Measurements from ENCODE around the gene ZP2.
"Not testable (repeated sequence)": the region's sequence is repeated elsewhere in the genome, so short reads cannot be mapped to it uniquely, and the experiment has no call there.

The ZP2 gene

DNA sequence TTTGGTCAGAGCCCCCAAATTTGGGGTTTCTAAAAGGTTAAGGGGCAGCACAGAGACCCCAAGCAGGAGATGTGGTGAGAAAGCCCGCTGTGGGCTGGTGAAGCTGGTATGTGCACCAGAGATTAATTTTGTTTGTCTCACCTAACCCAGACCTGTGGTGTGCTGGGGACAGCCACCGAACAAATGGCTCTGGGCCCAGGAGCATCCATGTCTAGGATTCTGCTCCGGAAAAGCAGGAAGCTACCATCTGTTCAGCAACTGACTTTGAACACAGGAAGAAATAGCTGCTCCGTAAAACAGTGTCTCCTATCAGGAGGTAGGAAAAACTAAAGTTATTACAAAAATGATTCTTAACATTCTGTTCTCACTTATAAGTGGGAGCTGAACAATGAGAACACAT, 2.7 kb upstream of the ZP2 start:
- DNase-seq = no peak

DNA sequence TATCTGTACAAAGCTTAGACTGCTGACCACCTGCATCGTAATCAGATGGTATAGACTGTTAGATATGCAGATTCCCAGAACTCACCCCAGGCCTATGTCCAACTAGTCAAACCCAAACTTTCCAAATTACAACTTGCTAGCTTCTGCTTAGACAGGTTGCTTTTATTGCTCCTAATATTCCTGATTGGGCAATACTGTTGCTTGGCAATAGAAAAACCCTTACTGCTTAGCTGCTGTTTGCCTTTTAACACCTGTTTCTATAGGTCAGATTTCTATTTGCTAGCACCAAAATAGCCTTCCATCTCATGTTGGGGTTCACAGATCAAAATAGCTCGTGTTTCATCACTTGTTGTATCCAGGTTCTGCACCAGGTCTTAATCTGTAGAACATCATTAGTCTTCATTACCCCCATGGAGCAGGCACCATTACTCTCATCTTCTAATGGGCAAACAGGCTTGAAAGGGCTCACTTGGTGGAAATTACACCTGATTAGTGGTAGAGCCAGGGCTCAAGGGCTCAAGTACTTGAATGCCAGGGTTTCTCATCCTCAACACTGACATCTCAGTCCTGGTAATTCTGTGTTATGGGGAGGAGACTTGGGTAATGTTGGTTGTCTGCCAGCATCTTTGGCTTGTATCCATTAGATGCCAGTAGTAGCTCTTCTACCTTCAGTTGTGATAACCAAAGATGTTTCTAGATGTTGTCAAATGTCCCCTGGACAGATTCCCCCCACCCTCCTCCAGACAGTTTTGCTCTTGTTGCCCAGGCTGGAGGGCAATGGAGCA, 2.7 kb downstream of the ZP2 start:
- DNase-seq = no peak

DNA sequence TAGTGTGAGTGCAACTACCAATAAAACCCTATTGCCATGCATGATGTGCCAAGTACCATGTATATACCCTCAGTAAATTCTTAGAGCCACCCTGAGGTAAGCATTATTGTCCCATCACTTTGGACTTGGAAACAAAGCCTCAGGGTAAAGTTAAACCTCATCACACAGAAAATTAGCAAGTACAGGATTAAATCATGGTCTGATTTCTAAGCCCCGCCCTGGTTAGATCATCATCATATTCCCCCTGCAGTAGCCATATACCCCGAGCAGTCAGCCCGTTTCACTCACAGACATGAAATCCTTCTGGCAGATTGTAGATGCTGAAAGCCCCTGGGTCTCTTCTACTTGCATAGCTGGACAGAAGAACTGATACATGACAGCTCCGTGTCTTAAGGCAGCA, 4.8 kb downstream of the ZP2 start:
- DNase-seq = no peak

DNA sequence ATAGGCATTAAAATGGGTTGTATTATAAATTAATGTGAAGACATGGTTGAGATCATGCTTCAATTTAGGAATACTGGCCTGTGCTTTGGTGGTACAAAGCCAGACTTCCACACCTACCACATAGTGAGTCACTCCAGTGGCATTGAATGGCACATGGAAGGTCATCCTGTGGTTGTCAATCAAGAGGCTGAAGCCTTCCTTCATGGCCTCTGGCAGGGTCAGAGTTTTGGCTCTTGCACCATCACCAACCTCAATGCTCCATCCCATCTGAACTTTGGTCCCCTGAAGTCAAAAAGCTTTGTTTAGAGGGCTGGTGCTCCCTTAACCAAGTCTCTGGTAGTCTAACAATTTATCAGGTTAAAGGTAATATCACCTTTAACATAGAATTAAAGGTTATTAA, 6.1 kb downstream of the ZP2 start:
- DNase-seq = no peak

DNA sequence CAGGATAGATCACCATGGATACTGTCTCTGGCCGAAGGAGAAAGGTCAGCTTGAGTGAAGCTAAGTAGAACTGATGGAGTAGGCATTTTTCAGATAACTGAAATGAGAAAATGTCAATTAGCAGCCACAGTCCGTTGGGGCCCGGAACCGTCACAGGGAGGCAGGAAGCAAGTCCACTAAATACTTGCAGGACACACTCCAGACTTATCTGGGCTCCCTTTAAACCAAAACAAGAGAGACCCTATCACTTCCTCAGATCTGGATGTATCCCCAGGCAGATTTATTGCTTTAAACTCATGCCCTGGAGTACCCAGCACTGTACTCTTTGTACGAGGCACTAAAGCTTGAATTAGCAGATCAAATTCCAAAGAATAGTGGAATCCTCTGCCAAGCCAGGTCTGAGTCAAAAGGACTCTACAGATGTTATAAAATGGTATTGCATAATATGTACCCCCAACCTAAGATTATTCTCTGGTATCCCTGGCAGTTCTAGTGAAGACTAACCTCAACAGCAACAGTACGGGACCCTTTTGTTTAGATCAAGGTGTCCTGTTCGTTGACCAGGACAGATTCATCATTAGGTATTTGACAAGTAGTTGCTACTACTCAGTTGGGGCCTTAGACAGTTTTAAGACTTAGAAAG, 8.1 kb downstream of the ZP2 start:
- DNase-seq = no peak

DNA sequence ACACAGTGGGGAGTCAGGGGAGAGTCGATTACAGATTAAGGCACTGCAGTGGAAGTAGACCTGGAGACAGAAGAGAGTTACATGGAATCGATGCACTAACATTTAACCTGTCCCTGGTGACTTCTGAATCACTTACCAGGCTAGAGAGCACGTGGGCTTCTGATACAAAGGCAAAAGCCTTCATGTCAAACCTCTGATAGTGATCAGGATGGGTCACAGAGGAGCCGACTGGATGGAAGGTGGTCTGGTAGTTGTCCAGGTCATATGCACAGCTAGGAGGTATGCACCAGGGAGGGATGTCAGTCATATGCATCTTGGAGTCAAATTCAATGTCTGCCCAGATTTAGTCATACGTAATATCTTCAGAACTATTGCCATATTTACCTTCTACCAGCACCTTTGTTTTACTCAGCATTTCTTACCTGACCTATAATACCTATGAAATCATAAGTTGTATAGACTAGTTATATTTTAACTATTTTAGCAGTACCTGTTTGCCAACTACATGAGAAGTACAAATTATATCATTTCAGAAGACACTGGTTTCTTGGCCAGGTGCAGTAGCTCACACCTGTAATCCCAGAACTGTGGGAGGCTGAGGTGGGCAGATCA, 11.7 kb downstream of the ZP2 start:
- DNase-seq = no peak

DNA sequence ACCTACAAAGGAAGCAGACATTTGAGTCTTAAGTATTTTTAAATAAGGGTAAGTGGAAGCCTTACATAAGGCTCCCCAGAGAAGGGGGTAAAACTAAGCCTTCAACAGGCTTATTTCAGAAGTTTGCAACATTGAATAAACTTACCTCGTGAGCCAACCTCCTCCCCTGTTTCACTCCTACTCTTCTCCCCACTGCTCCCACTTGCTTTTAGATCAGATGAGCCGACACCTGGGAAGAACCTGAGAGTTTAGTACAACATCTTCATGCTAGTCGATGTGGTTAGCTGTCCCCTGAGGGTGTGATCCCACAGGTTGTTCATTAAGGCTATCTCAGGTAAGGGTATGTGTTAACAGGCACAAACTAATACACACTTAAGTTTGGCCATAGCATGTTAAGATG, 13.8 kb downstream of the ZP2 start:
- DNase-seq = no peak

DNA sequence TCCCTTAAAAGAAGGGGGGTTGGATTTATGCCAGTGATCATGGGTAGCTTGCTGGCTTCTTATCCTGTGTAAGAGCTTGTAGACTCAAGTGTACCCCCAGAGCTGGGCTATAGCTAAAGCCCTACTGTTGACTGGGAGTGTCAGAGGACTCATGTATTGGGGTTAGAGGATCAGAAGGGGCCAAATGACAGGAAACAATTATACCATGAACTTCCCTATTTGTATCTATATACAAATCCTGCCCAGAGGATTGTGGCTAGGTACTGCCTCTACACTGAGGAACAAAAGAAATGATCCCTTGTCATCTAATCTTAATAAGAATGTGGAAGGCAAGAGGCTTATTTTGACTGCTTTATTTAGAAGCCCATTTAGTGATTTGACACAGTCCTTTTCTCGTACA, 14.3 kb downstream of the ZP2 start:
- no peak for DNase-seq

DNA sequence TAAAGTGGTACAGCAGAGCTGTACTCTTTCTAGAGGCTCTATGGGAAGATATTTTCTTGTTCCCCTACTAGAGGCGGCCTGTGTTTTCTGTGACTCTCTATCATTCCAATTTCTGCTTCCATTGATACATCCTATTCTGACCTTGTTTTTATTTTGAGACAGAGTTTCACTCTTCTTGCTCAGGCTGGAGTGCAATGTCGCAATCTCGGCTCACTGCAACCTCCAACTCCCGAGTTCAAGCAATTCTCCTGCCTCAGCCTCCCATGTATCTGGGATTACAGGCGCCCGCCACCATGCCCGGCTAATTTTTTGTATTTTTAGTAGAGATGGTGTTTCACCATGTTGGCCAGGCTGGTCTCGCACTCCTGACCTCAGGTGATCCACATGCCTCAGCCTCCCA, 16.0 kb downstream of the ZP2 start:
- DNase-seq = not testable (repeated sequence)

DNA sequence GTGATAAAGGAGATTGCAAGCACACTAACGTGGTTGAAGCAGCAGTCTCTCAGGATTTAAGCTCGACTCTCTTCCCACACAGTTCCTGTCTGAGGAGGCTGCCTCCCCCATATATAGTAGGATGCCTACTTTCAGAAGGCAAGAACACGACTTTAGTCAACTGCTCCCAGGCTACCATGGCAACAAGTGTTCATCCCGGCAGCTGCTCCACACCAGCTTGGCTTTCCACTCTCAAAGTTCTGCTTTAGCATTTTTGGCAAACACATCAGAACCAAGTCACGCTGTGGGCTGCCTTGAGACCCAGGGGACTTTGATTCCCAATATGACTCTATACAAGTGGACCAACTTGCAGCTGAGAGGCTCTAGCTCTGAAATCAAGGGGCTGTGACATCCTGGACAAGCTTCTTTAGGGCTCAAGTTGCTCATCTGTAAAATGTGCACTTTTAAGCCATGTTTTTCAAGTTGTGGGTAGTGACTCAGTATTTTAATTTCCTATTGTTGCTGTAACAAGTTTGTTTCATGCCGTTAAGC, 16.5 kb downstream of the ZP2 start:
- no peak for DNase-seq

DNA sequence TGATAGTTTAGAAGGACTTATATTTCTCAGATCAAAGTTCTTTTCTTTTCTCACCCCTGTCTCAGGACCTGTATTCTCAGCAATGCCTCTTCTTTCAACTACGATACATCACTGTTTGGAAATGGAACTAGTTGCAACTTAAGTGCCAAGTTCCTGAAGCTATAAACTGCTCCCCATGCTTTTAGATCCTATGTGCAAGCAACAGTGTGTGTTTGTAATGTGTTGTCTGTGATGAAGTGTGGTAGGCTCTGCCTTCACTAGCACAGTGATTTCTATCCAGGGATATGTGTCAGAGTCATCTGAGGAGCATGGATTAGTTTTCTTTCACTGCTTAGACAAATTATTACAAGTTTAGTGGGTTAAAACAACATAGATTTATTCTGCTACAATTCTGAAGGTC, 18.4 kb downstream of the ZP2 start:
- no peak for DNase-seq

DNA sequence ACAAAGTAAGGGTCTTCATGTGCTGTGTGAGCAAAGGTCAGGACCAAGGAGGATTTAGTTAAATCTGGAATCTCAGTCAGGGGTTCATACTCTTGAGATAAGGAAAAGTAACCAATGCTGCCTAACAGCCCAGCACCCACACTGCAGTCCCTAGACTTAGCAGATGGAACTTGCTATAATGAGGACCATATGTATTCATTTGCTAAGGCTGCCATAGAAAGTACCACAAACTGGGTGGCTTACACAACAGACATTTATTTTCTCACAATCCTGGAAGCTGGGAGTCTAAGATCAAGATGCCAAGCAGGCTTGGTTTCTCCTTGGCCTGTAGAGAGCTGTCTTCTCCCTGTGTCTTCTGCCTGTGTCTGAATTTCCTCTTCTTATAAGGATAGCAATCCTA, 20.8 kb downstream of the ZP2 start:
- no peak for DNase-seq

DNA sequence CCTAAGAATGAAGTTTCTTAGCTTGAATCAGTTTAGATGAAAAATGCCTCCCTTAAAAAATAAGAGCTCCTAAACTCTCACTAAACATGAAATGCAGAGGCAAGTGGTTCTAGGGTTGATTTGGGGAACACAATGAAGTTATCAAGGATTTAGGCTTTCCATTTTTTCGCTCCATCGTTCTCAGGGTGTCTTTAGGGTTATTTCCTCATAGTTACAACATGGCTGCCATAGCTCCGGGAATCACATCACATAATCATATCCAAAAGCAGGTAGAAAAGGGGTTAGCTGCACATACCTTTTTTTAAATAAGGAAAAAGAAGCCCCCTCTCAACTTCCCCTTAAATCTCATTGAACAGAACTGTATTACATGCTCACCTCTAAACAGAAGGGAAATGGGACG, 21.4 kb downstream of the ZP2 start:
- DNase-seq = no peak

DNA sequence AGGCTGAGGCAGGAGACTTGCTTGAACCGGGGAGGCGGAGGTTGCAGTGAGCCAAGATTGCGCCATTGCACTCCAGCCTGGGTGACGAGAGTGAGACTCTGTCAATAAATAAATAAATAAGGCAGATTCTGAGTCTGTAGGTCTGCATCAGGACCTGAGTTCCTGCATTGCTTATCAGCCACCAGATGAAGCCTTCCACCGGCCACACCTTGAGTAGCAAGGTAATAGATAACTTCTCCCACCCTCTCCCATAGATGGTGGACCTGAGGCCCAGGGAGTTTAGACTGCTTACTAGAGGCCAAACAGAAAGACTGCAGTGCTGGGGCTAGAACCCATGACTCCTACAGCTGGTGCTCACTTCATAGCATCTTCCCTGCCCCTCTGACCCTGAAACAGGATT, 22.1 kb downstream of the ZP2 start:
- DNase-seq = no peak

DNA sequence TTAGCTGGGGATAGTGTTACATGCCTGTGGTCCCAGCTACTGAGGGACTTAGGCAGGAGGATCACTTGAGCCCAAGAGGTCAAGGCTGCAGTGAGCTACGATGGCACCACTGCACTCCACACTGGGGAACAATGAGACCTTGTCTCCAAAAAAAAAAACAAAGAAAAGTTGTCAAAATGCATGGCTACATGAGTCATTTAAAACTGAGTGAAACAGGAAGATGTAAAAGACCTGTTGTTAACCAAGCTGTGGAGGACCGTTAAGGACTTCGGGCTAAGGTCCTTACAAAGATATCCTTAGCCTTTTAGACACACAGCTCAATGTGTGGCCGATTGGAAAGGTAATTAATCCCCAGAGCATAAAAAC, 25.1 kb downstream of the ZP2 start:
- no peak for DNase-seq

DNA sequence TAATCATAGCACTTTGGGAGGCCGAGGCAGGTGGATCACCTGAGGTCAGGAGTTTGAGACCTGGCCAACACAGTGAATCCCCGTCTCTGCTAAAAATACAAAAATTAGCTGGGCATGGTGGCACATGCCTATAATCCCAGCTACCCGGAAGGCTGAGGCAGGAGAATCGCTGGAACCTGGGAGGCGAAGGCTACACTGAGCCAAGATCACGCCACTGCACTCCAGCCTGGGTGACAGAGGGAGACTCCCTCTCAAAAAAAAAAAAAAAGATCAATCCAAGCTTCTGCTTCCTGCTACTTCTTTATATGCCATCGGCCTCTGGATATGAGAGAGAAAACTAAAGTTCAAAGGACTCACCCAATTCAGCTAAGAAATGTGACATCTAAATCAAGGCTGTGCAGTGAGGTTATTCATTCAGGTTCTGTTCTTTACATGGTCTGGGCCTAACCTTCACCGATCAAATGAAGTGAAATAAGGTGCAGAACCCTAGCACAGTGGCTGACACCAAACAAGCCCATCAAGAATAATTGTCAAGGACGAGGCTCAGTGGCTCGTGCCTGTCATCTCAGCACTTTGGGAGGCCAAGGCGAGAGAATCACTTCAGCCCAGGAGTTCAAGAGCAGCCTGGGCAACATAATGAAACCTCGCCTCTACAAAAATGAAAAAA, 25.6 kb downstream of the ZP2 start:
- DNase-seq = no peak

DNA sequence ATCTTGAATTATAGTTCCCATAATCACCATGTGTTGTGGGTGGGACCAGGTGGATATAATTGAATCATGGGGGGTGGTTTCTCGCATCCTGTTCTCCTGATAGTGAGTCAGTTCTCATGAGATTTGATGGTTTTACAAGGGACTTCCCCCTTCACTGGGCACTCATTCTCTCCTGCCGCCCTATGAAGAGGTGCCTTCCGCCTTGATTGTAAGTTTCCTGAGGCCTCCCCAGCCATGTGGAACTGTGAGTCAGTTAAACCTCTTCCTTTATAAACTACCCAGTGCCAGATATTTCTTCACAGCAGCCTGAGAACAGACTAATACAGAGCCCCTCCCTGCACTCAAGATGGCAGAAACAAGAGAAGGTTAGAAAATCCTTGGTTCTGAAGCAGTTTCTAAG, 26.5 kb downstream of the ZP2 start:
- DNase-seq = no peak

DNA sequence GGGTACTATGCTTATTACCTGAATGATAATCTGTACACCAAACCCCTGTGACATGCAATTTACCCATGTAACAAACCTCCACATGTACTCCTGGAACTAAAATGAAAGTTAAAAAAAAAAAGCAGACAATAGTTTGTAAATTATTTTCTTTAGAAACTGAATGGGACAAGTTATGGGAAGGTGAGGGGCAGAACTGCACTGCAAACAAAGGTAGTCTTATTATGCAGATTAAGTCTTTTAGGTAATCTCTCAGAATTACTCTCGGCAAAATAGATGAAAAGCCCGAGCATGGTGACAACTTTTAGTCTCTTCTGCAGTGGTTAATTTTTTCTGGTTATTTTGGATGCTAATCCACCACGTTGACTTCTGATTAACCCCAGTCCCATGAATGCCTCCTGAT, 27.4 kb downstream of the ZP2 start:
- no peak for DNase-seq

DNA sequence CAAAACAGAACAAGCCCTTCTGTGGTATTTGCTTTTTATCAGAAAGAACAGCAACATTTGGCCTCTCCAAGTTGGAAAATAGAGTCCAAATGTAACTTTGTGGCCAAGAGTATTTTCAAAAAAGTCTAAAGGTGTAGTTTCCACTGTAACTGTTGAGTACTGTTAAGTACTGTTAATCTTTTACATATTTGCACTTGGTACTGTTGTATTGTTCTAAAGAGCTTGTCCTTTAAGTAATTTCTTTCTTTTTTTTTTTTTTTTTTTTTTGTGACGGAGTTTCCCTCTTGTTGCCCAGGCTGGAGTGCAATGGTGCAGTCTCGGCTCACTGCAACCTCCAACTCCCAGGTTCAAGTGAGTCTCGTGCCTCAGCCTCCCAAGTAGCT, 31.4 kb downstream of the ZP2 start:
- no peak for DNase-seq

DNA sequence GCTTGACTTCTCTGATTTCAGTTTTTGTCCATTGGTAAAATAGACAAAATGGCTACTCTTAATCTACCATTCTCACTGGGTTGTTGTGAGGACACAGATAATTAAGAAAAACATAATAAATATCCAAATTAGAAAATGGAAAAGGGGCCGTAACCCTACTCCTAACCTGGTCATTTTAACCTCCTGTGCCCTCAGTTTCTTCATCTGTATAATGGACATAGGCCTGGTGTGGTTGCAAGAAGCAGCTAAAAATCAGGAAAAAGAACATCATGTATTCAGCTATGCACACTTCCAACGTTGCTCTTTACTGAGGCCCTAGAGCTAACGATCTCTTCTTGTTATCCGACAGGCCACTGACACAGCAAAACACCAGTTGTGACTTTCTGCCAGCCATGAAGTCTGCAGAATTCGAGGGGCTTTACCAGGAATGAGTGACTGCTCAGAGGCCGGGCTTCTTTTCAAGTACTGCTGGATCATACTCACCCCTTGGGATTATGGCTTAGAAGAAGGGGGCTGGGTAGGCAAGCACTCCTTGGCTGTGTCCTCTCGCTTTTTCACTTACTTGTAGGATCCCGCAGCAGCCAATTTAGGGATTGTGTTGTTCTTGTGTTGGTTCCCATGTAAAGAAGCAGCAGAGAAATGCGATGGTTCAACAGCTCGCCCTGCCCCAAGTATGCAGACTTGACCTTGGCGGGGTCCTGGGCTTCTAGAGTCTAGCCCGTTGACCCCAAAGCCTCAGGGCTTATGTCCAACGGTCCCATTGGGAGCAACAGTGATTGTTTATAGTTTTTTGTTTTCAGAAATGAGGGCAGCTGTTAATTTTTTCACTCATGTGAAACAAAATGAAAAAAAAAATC, 32.0 kb downstream of the ZP2 start:
- DNase-seq = no peak

DNA sequence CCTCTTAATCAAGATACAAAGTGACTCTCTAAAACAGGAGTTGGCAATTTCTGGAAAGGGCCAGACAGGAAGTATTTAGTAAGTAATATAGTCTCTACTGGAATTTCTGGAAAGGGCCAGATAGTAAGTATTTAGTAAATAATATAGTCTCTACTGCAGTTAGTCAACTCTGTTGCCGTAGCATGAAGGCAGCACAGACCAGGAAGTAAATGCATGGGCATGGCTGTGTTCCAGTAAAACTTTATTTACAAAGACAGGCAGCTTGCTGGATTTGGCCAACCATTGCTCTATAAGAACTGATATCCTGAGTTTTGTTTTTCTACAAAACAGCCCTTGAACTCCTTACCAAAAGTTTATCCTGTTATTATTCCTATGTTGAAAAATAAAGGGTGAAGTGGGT, 36.0 kb downstream of the ZP2 start:
- no peak for DNase-seq

DNA sequence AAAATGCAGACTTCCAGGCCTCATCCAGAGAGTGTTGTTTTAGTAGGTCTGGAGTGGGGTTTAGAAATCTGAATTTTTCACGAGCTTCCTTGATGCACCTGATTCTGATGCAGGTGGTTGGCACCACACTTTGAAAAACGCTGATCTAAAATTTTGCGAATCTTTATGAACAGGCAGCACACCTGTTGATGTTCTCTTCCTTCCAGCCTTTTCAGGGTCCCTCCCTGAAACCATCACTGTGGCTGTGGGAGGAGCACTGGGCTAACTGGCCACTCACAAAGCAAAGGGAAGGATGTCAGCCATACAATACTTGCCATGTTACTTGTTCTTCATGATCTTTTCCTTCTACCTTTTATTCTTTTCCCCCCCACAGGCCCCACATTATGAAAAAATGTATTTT, 38.7 kb downstream of the ZP2 start:
- no peak for DNase-seq

DNA sequence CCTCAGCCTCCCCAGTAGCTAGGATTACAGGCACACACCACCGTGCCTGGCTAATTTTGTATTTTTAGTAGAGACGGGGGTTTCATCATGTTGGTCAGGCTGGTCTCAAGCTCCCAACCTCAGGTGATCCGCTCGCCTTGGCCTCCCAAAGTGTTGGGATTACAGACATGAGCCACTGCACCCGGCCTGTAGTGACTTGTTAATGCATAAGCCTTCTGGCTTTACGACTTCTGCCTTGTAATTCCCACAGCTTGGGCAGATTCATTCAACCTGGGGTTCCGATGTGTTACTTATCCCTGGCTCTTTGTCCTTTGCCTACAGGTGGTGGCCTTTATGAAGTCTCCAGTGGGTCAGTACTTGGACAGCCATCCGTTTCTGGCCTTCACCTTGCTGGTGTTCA, 41.3 kb downstream of the ZP2 start:
- not testable (repeated sequence) for DNase-seq

Measured in NCI-H510A (cell line).